Non-pigmented ciliary epithelial cell (primary cell): Measurements from ENCODE around the gene CACNG7.

Experiments
- DNase-seq: peaks from one replicate; pipeline ENCODE4 v3.0.0-alpha.2; 2010; ENCODE audit warnings: low read depth

CACNG7 gene

GRCh38 chr19:53879140-53880081 is 29.7 kb upstream of the CACNG7 start:
- no peak for DNase-seq

- DNase-seq = no peak
Observed at GRCh38 chr19:53880711-53881481, 28.2 kb upstream of the CACNG7 start.

GRCh38 chr19:53881482-53882390 is 27.3 kb upstream of the CACNG7 start, which contains the start of gene PRKCG:
Gene PRKCG, plus strand, starts transcription at chr19:53882197. Its CDS starts 298 bp downstream, at chr19:53882495.
- DNase-seq = no peak

- DNase-seq = no peak
Observed at GRCh38 chr19:53882391-53883050, 26.6 kb upstream of the CACNG7 start.

GRCh38 chr19:53883231-53883661 is 25.8 kb upstream of the CACNG7 start:
- DNase-seq = no peak

GRCh38 chr19:53883741-53884140 is 25.3 kb upstream of the CACNG7 start:
- no peak for DNase-seq

- no peak for DNase-seq
Observed at GRCh38 chr19:53884256-53884655, 24.8 kb upstream of the CACNG7 start.

- no peak for DNase-seq
Observed at GRCh38 chr19:53885036-53885435, 24.0 kb upstream of the CACNG7 start.

- DNase-seq = no peak
Observed at GRCh38 chr19:53892301-53892980, 16.6 kb upstream of the CACNG7 start.

- DNase-seq = no peak
Observed at GRCh38 chr19:53892981-53893325, 16.1 kb upstream of the CACNG7 start.

GRCh38 chr19:53894707-53895106 is 14.4 kb upstream of the CACNG7 start:
- no peak for DNase-seq

- no peak for DNase-seq
Observed at GRCh38 chr19:53896682-53897081, 12.4 kb upstream of the CACNG7 start.

- no peak for DNase-seq
Observed at GRCh38 chr19:53897459-53897858, 11.6 kb upstream of the CACNG7 start.

GRCh38 chr19:53898166-53898565 is 10.9 kb upstream of the CACNG7 start:
- no peak for DNase-seq

GRCh38 chr19:53898636-53899341 is 10.3 kb upstream of the CACNG7 start:
- DNase-seq = no peak

GRCh38 chr19:53900191-53900860 is 8.8 kb upstream of the CACNG7 start:
- DNase-seq = no peak

GRCh38 chr19:53903055-53903680 is 5.9 kb upstream of the CACNG7 start:
- DNase-seq = peak; percentile 8

GRCh38 chr19:53904909-53905308 is 4.2 kb upstream of the CACNG7 start:
- no peak for DNase-seq

- DNase-seq = no peak
Observed at GRCh38 chr19:53905787-53906186, 3.3 kb upstream of the CACNG7 start.
